LNCAP (cell line): ENCODE data around the gene ZBTB11.

Experiments
- TF ChIP-seq, protein P1 (sequence below): fragments of 450-650 bp; IDR thresholded peaks from 2 replicates; pipeline ENCODE4 v1.5.1; 2017; ENCODE audit warnings: mild to moderate bottlenecking

The ZBTB11 gene

GRCh38 chr3:101624857-101625256 lies 52.1 kb downstream of the ZBTB11 start:
- TF ChIP-seq, protein P1, sequence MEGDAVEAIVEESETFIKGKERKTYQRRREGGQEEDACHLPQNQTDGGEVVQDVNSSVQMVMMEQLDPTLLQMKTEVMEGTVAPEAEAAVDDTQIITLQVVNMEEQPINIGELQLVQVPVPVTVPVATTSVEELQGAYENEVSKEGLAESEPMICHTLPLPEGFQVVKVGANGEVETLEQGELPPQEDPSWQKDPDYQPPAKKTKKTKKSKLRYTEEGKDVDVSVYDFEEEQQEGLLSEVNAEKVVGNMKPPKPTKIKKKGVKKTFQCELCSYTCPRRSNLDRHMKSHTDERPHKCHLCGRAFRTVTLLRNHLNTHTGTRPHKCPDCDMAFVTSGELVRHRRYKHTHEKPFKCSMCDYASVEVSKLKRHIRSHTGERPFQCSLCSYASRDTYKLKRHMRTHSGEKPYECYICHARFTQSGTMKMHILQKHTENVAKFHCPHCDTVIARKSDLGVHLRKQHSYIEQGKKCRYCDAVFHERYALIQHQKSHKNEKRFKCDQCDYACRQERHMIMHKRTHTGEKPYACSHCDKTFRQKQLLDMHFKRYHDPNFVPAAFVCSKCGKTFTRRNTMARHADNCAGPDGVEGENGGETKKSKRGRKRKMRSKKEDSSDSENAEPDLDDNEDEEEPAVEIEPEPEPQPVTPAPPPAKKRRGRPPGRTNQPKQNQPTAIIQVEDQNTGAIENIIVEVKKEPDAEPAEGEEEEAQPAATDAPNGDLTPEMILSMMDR = no peak

- TF ChIP-seq, protein P1 = no peak
These were observed 53.3 kb downstream of the ZBTB11 start for GRCh38 chr3:101623656-101624055.

DNA sequence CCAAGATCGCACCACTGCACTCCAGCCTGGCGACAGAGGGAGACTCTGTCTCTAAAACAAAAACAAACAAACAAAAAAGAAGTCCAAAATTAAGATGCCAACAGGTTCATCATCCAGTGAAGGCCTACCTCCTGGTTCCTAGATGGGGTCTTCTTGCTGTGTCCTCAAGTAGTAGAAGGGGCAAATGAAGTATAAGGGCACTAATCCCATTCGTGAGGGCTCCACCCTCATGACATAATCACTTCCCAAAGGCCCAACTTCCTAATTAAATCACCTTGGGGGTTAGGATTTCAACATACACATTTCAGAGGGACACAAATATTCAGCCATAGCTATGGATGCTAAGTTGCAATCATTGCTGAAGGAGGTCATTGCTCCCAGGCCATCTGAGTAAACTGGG lies 57.2 kb downstream of the ZBTB11 start:
- TF ChIP-seq, protein P1 = no peak

GRCh38 chr3:101618726-101619125 lies 58.2 kb downstream of the ZBTB11 start:
- TF ChIP-seq, protein P1 = no peak

DNA sequence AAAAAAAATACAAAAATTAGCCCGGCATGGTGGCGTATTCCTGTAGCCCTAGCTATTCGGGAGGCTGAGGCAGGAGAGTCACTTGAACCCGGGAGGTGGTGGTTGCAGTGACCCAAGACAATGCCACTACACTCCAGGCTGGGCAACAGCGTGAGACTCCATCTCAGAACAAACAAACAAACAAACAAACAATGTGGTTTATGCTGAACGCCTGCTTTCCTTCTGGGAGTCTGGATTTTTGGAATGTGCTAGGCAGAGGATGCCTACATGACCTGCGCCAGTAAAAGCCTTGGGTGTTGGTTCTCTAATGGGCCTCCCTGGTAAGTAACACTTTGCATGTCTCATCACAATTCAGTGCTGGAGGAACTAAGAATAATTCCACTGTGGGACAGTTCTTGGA lies 59.5 kb downstream of the ZBTB11 start:
- TF ChIP-seq, protein P1 = no peak

GRCh38 chr3:101615525-101615924 lies 61.4 kb downstream of the ZBTB11 start:
- TF ChIP-seq, protein P1 = no peak

- TF ChIP-seq, protein P1 = no peak
These were observed 65.9 kb downstream of the ZBTB11 start for GRCh38 chr3:101611023-101611422.

GRCh38 chr3:101603184-101603583 lies 73.7 kb downstream of the ZBTB11 start:
- TF ChIP-seq, protein P1 = no peak
